Parathyroid adenoma (tissue), 2 donors: ENCODE measurements around the gene VCP.

Source experiments
- H2AFZ ChIP-seq: fragments of 300-600 bp; sonication (generic); one replicate; pipeline ENCODE4 v1.7.0; 2017; ENCODE audit warnings: antibody characterized with exemption, mild to moderate bottlenecking
- H3K27ac ChIP-seq: fragments of 300-600 bp; sonication (generic); one replicate; pipeline ENCODE4 v1.7.0; 2017
- H3K27me3 ChIP-seq: fragments of 300-600 bp; sonication (generic); one replicate; pipeline ENCODE4 v1.7.0; 2017; ENCODE audit warnings: low read length; ENCODE audit not compliant: control insufficient read depth, insufficient read depth
- H3K36me3 ChIP-seq: fragments of 300-600 bp; sonication (generic); one replicate; pipeline ENCODE4 v1.7.0; 2017; ENCODE audit warnings: low read length; ENCODE audit not compliant: control insufficient read depth, insufficient read depth
- H3K4me1 ChIP-seq: fragments of 300-600 bp; sonication (generic); one replicate; pipeline ENCODE4 v1.7.0; 2017; ENCODE audit warnings: control low read depth
- H3K4me2 ChIP-seq: fragments of 300-600 bp; sonication (generic); one replicate; pipeline ENCODE4 v1.7.0; 2017; ENCODE audit warnings: low read length
- H3K4me3 ChIP-seq: fragments of 300-600 bp; sonication (generic); one replicate; pipeline ENCODE4 v1.7.0; 2017; ENCODE audit warnings: low read depth, low read length
- H3K79me2 ChIP-seq: fragments of 300-600 bp; sonication (generic); one replicate; pipeline ENCODE4 v1.7.0; 2017; ENCODE audit warnings: control low read depth
- H3K9ac ChIP-seq: fragments of 300-600 bp; sonication (generic); one replicate; pipeline ENCODE4 v1.7.0; 2017; ENCODE audit warnings: mild to moderate bottlenecking
- H3K9me3 ChIP-seq: fragments of 300-600 bp; sonication (generic); one replicate; pipeline ENCODE4 v1.7.0; 2017; ENCODE audit warnings: low read length; ENCODE audit not compliant: control insufficient read depth
- CTCF ChIP-seq: fragments of 300-600 bp; sonication (generic); IDR thresholded peaks from one replicate; pipeline ENCODE4 v1.7.0; 2017; ENCODE audit warnings: antibody characterized with exemption, mild to moderate bottlenecking
- donor health status: primary hyperparathyroidism.

VCP gene

GRCh38 chr9:35044071-35044470 is 28.4 kb downstream of the VCP start:
- Histone ChIP-seq H3K4me3 (no peak overlapping the region), H2AFZ (no peak overlapping the region), H3K9me3 (no peaks in the 10 kb centered on the region), H3K27ac (no peak overlapping the region), H3K27me3 (no peaks in the 10 kb centered on the region), H3K79me2 (no peaks in the 10 kb centered on the region), H3K9ac (no peak overlapping the region), H3K4me2 (no peak overlapping the region), H3K4me1 (no peaks in the 10 kb centered on the region), H3K36me3 (no peaks in the 10 kb centered on the region)
- TF ChIP-seq CTCF, result no peak

DNA sequence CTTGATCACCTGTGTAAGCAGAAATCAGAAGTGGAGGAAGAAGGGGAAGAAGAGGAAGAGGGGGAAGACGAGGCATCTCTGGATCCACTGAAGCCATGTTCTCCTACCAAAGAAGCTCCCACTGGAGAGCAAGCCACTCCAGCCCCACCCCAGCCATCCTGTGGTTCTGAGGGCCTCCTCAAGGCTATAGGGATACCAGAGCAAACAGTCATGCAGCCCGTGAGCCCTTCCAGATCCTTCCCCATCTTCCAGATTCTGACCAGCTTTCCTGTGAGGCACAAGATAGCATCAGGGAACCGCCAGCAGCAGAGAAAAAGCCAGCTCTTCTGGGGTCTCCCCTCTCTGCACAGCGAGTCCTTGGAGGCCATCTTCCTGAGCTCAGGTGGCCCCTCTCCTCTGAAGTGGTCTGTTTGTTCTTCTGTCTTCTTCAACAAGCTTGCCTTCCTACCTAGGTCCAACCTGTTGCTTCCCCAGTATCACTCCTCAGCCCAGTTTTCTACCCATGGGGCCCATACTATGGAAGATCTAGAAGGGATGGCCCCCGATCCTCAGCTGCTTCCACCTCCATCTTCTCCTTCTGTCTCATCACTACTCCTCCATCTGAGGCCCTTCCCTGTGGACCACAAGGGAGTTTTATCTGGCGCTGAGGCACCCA is 29.4 kb downstream of the VCP start:
- H3K4me2 ChIP-seq, result no peak overlapping the region
- H2AFZ ChIP-seq, result no peak overlapping the region
- no peak overlapping the region for H3K9ac ChIP-seq
- H3K36me3 ChIP-seq, result no peaks in the 10 kb centered on the region
- no peaks in the 10 kb centered on the region for H3K27me3 ChIP-seq
- H3K79me2 ChIP-seq, result no peaks in the 10 kb centered on the region
- H3K4me3 ChIP-seq, result no peak overlapping the region
- no peak for TF ChIP-seq CTCF
- no peak overlapping the region for H3K27ac ChIP-seq
- H3K9me3 ChIP-seq, result no peaks in the 10 kb centered on the region
- no peaks in the 10 kb centered on the region for H3K4me1 ChIP-seq

GRCh38 chr9:35042081-35042604 is 30.3 kb downstream of the VCP start:
- Histone ChIP-seq H3K27ac (no peak overlapping the region), H3K4me1 (no peaks in the 10 kb centered on the region)

GRCh38 chr9:35035851-35036701 is 36.3 kb downstream of the VCP start:
- H2AFZ ChIP-seq, result no peak overlapping the region
- no peak overlapping the region for H3K9ac ChIP-seq
- no peak overlapping the region for H3K4me3 ChIP-seq

More at GRCh38 chr9:35042081-35042604, 30.3 kb downstream of the VCP start:
- Histone ChIP-seq H3K36me3 (no peaks in the 10 kb centered on the region), H3K9ac (no peak overlapping the region), H2AFZ (no peak overlapping the region), H3K4me2 (no peak overlapping the region), H3K27me3 (no peaks in the 10 kb centered on the region), H3K9me3 (no peaks in the 10 kb centered on the region), H3K79me2 (no peaks in the 10 kb centered on the region), H3K4me3 (no peak overlapping the region)
- no peak for TF ChIP-seq CTCF

More at GRCh38 chr9:35035851-35036701, 36.3 kb downstream of the VCP start:
- no peak for TF ChIP-seq CTCF
- Histone ChIP-seq H3K27ac (no peak overlapping the region), H3K36me3 (no peaks in the 10 kb centered on the region), H3K4me2 (no peak overlapping the region), H3K9me3 (no peaks in the 10 kb centered on the region), H3K4me1 (no peaks in the 10 kb centered on the region), H3K79me2 (no peaks in the 10 kb centered on the region), H3K27me3 (no peaks in the 10 kb centered on the region)
